PC-9 (cell line): ENCODE results near the gene CELF2.

Experiments used
- EZH2 ChIP-seq: fragments of 200-600 bp; sonication (generic); IDR thresholded peaks from 2 replicates; pipeline ENCODE4 v1.8.0; 2017; ENCODE audit warnings: antibody characterized with exemption, low read depth
- TF ChIP-seq, protein P1 (sequence below): fragments of 200-600 bp; sonication (generic); conservative IDR thresholded peaks from 2 replicates; pipeline ENCODE4 v1.6.1; 2017; ENCODE audit warnings: mixed run types, antibody characterized with exemption, mild to moderate bottlenecking, moderate library complexity

DNA sequence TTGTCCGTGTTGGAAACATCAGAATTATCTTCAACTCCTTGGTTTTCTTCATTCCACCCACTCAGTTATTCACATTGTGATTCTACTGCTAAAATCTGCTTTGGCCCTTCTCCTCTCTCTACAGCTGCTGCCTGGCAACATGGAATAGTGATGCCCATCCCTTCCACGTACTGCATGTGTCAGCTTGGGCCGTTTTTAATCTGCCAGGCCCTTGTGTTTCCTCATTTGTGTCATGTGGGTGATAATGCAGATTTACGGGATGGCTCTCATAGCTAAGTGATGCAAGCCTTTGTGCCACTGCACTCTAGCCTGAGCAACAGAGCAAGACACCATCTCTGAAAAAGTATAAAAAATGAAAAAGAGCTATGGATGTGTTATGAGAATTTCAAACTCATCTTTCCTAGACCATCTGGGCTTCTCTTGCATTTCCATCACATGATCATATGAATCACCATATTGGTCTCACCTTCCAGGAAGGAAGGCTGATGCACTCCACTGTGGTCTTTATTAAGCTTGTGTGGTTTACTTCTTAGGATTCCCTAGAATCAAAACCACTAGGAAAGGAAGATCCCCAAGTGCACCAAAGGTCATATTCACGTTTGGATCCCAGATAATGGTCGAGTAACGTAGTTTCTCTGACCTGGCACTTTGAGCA, 20.6 kb upstream of the CELF2 start:
- no peak for TF ChIP-seq EZH2
- TF ChIP-seq, protein P1, sequence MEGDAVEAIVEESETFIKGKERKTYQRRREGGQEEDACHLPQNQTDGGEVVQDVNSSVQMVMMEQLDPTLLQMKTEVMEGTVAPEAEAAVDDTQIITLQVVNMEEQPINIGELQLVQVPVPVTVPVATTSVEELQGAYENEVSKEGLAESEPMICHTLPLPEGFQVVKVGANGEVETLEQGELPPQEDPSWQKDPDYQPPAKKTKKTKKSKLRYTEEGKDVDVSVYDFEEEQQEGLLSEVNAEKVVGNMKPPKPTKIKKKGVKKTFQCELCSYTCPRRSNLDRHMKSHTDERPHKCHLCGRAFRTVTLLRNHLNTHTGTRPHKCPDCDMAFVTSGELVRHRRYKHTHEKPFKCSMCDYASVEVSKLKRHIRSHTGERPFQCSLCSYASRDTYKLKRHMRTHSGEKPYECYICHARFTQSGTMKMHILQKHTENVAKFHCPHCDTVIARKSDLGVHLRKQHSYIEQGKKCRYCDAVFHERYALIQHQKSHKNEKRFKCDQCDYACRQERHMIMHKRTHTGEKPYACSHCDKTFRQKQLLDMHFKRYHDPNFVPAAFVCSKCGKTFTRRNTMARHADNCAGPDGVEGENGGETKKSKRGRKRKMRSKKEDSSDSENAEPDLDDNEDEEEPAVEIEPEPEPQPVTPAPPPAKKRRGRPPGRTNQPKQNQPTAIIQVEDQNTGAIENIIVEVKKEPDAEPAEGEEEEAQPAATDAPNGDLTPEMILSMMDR = no peak
